Upper lobe of right lung (tissue), 1 donor: ENCODE measurements around the gene ZNF324B. TPM values are rescaled to one million over a fixed set of nuclear protein-coding genes. Genes with fewer than 3 reads are reported as not detected.
"Not testable (repeated sequence)": the region's sequence is repeated elsewhere in the genome, so short reads cannot be mapped to it uniquely, and the experiment has no call there.

Experiments used
- ATAC-seq: fragments of 200-7000 bp; cut with Tn5 transposase; one replicate; pipeline ENCODE4 v1.9.1; 2020; ENCODE audit warnings: mild to moderate bottlenecking, moderate library complexity
- DNase-seq: peaks from one replicate; pipeline ENCODE4 v3.0.0-alpha.2; 2020
- H3K27ac ChIP-seq: fragments of 200-600 bp; one replicate; pipeline ENCODE4 v1.8.0; 2022
- H3K27me3 ChIP-seq: fragments of 200-600 bp; one replicate; pipeline ENCODE4 v1.8.0; 2022; ENCODE audit warnings: mild to moderate bottlenecking
- H3K36me3 ChIP-seq: fragments of 200-600 bp; one replicate; pipeline ENCODE4 v1.8.0; 2022
- H3K4me1 ChIP-seq: fragments of 200-600 bp; one replicate; pipeline ENCODE4 v1.8.0; 2022
- H3K4me3 ChIP-seq: fragments of 200-600 bp; one replicate; pipeline ENCODE4 v1.8.0; 2022; ENCODE audit warnings: mild to moderate bottlenecking
- H3K9me3 ChIP-seq: fragments of 200-600 bp; one replicate; pipeline ENCODE4 v1.8.0; 2022
- CTCF ChIP-seq: fragments of 200-600 bp; IDR thresholded peaks from one replicate; pipeline ENCODE4 v1.8.0; 2022; ENCODE audit warnings: antibody characterized with exemption
- intact Hi-C: fragments of 100-400 bp; cut with DNase I; formaldehyde crosslinking; loops from one replicate; pipeline ENCODE4 v1.11.0; 2022
- long read RNA-seq: library from polyadenylated mRNA; unstranded; transcript quantifications from one replicate; pipeline ENCODE4 v2.0.0, GENCODE V29; 2021
- total RNA-seq: library from RNA; stranded (reverse); fragmentation: NEBNext Ultra II Directional; extraction: Animal tissue kit (Norgen Biotek cat#: 25700); gene quantifications from one replicate; pipeline ENCODE4 v1.2.1, GENCODE V29; 2021
- donor health status: DM: no; HTN: yes; CAD: no; lungs with severe emphysema.

The ZNF324B gene
- total RNA-seq, result 6.9 TPM
- long read RNA-seq, transcript ZNF324B-201 (4 exons, 2,996 nt), result major isoform, 8 of 11 reads
- long read RNA-seq, partial matches to known transcripts, result 0 of 11 reads
- long read RNA-seq, other reads (novel, unspliced or antisense), result 2 of 11 reads

- Histone ChIP-seq H3K36me3 (peaks cover 7% of the 10 kb centered on the region), H3K4me3 (peak within 1 kb of the TSS; percentile 91), H3K27ac (peak within 1 kb of the TSS; percentile 78), H3K27me3 (peaks cover 6% of the 10 kb centered on the region), H3K4me1 (peaks cover 11% of the 10 kb centered on the region), H3K9me3 (no peaks in the 10 kb centered on the region)
- no peak for TF ChIP-seq CTCF
- DNase-seq (peak; percentile 98), ATAC-seq (peak; percentile 98)
- intact Hi-C loops, result no loop called here
Observed at GRCh38 chr19:58451358-58452101, at the start of gene ZNF324B. TSS of gene ZNF324B (plus strand) at chr19:58451622. CDS start at chr19:58453702, 2,080 bp downstream.

DNA sequence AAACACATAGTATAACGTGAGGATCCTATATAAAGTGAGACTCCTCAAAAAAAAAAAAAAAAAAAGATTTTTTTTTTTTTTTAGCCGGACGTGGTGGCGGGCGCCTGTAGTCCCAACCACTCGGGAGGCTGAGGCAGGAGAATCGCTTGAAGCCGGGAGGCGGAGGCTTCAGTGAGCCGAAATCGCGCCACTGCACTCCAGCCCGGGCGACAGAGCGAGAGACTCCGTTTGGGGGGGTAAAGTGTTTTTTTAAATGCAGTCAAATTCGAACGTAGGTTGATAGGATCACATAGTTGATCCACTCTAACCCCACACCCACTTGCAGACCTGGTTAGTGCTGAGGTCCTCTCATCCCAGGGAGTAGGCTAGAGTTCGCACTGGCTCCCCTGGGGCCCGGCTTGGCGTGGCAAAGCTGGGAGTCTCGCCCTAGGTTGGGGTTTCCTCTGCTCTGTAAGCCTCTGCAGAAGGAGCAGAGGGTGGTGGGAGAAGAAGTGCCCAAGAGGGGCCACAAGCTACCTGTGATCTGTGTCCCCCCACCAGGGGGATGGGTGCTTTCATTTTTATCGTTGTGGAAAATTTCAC lies 49.5 kb upstream of the ZNF324B start:
- H3K27ac ChIP-seq, result peak overlapping the region; percentile 81
- TF ChIP-seq CTCF, result no peak
- H3K36me3 ChIP-seq, result no peaks in the 10 kb centered on the region
- H3K4me3 ChIP-seq, result peak overlapping the region; percentile 59
- DNase-seq, result no peak
- no peak for ATAC-seq
- intact Hi-C loops, result no loop called here
- no peaks in the 10 kb centered on the region for H3K9me3 ChIP-seq
- H3K27me3 ChIP-seq, result peaks cover 7% of the 10 kb centered on the region
- peaks cover 16% of the 10 kb centered on the region for H3K4me1 ChIP-seq

GRCh38 chr19:58403920-58404478 lies 47.4 kb upstream of the ZNF324B start:
- ATAC-seq, H3K4me3 ChIP-seq, H3K27me3 ChIP-seq, DNase-seq, H3K27ac ChIP-seq, H3K9me3 ChIP-seq, H3K36me3 ChIP-seq, intact Hi-C loops: not testable (repeated sequence)
- peaks cover 26% of the 10 kb centered on the region for H3K4me1 ChIP-seq

DNA sequence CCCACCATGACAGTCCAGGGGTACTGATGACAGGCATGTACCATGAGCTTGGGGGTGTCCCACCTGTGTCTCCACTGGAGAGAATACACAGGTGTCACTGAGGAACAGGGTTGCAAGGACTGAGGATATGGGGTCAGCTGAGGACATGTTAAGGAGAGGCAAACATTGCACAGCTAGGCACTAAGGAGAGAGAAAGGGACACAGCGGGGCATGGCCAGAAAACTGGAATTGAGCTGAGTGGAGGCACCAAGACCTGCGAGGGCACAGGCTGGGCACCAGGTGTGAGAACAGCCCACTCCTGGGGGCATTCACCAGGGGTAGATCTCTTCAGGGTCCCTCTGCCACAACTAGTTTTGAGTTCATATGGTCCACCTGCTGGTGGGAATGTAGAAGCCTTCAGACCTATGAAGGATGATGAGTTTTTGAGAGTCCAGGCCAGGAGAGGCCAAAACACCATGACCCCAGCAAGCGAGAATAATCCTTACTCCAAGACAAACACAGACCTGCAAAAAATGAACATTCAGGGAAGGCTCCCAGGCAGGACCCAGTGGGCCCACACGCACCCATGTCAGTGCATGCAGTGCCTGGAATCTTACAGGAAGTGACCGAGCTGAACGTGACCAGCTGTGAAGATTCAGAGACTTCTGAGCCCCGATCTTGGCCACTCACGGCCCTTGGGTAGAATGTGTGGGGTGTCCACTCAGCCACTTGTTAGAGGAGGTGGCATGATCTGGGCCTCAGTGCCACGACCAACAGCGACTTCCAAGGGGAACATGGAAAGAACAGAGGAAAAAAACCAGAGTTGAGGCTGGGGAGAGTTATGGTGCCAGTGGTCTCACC lies 44.4 kb upstream of the ZNF324B start:
- DNase-seq, result no peak
- H3K36me3 ChIP-seq, result no peaks in the 10 kb centered on the region
- no peak for ATAC-seq
- H3K9me3 ChIP-seq, result no peaks in the 10 kb centered on the region
- H3K27ac ChIP-seq, result peak overlapping the region; percentile 88
- peak; percentile 14 for TF ChIP-seq CTCF
- H3K27me3 ChIP-seq, result no peaks in the 10 kb centered on the region
- intact Hi-C loops, result no loop called here
- peaks cover 22% of the 10 kb centered on the region for H3K4me1 ChIP-seq
- H3K4me3 ChIP-seq, result peak overlapping the region; percentile 97

DNA sequence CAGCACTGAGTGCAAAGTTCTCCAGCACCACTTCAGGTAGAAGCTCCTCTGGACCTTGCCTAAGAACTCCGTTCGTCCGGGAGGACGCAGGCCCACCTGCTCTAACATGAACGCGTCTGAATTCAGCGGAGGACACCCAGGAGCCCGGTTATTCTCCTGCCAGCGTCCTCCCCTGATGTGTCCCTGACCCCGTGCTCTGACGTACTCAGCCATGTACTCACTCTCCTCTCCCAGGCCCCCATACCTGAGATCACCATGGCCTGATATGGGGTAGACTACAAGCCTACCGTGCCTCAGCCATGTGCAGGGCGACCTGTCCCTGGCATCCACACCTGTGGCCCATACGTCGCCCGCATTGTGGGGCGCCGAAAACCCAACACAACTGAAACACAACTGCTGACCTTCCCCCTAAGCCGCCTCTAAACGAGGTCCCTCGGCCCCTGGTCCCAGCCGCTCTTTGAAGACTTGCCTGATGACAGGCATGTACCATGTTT lies 43.7 kb upstream of the ZNF324B start:
- H3K4me1 ChIP-seq, result peaks cover 20% of the 10 kb centered on the region
- TF ChIP-seq CTCF, result no peak
- H3K27ac ChIP-seq, result peak overlapping the region; percentile 88
- H3K36me3 ChIP-seq, result no peaks in the 10 kb centered on the region
- H3K9me3 ChIP-seq, result no peaks in the 10 kb centered on the region
- peak overlapping the region; percentile 97 for H3K4me3 ChIP-seq
- ATAC-seq (peak; percentile 4), DNase-seq (peak; percentile 67)
- intact Hi-C loops, result no loop called here
- H3K27me3 ChIP-seq, result no peaks in the 10 kb centered on the region
